K562 (cell line): ENCODE results near the gene CPLX1. TPM values are rescaled to one million over a fixed set of nuclear protein-coding genes. Genes with fewer than 3 reads are reported as not detected.

Experiments
- ATAC-seq: fragments of 200-7000 bp; cut with Tn5 transposase; 3 replicates; pipeline ENCODE4 v1.9.1; 2020; ENCODE audit warnings: moderate library complexity
- BruUV-seq: library from RNA; stranded (reverse); fragments of 400-500 nt; replicated peaks from 2 replicates; lab custom pipeline; 2021; lab: Mats Ljungman, UMichigan
- CTCF ChIA-PET: fragments of 300-600 bp; formaldehyde crosslinking; extraction: SDS; loops from one replicate; lab custom pipeline; 2021; ENCODE audit warnings: low intra/inter-chr PET ratio; lab: Yijun Ruan, JAX
- POLR2A ChIA-PET: fragments of 300-600, 350-650 bp; sonication (Branson Sonifier 250); formaldehyde crosslinking; extraction: SDS; loops from one replicate; lab custom pipeline; 2021; ENCODE audit warnings: antibody characterized with exemption, inconsistent platforms; lab: Yijun Ruan, JAX
- DNase-seq, 4 experiments: peaks; one replicate each; pipeline versions ENCODE4 v3.0.0 to v3.0.0-alpha.2; 2011 to 2018; ENCODE audit warnings: low spot score in 3 of 4, mixed read lengths in 3 of 4; ENCODE audit errors: extremely low read depth in 1 of 4
- FAIRE-seq: peaks from 2 replicates; lab custom pipeline; 2011; peaks lifted over from hg19 to GRCh38; lab: Jason Lieb, UNC
- H2AFZ ChIP-seq: 2 replicates; pipeline ENCODE4 v1.6.0; 2011; ENCODE audit warnings: low read depth, low read length, control low read depth, inconsistent platforms
- H3K27ac ChIP-seq: fragments of 200-600 bp; 3 replicates; pipeline ENCODE4 v1.8.0; 2011; ENCODE audit warnings: low read depth, mild to moderate bottlenecking, control low read depth, inconsistent platforms, low read length, moderate library complexity, mixed read lengths; ENCODE audit errors: extremely low read depth
- H3K27me3 ChIP-seq, 2 experiments: fragments of 300-600 bp in 1 of 2; 2 replicates in 1 of 2; 3 replicates in 1 of 2; pipeline versions ENCODE4 v1.6.0 to v1.8.0; 2011; ENCODE audit warnings: inconsistent platforms in 2 of 2, low read length in 2 of 2, mild to moderate bottlenecking in 1 of 2, mixed read lengths in 1 of 2, moderate library complexity in 1 of 2; ENCODE audit not compliant: control insufficient read depth in 2 of 2, insufficient read depth in 2 of 2
- H3K36me3 ChIP-seq: fragments of 300-600 bp; 3 replicates; pipeline ENCODE4 v1.8.0; 2011; ENCODE audit warnings: mild to moderate bottlenecking, low read length, inconsistent platforms; ENCODE audit not compliant: control insufficient read depth, insufficient read depth
- H3K4me1 ChIP-seq, 2 experiments: fragments of 200-600 bp in 1 of 2; replicated peaks in 1 of 2; 2 replicates in 1 of 2; 3 replicates in 1 of 2; pipeline versions ENCODE4 v1.5.1 to v1.8.0; 2011; ENCODE audit warnings: inconsistent platforms in 2 of 2, low read length in 2 of 2, mild to moderate bottlenecking in 1 of 2, mixed read lengths in 1 of 2, moderate library complexity in 1 of 2; ENCODE audit not compliant: control insufficient read depth in 2 of 2, insufficient read depth in 2 of 2
- H3K4me2 ChIP-seq: 2 replicates; pipeline ENCODE4 v1.6.1; 2011; ENCODE audit warnings: low read length, control low read depth, inconsistent platforms, mixed read lengths; ENCODE audit not compliant: insufficient read depth
- H3K4me3 ChIP-seq: fragments of 200-600 bp; sonication (generic), shearing (Covaris generic); 2 replicates; pipeline ENCODE4 v1.5.1; 2016; ENCODE audit warnings: control low read depth, inconsistent platforms
- H3K79me2 ChIP-seq: fragments of 200-600 bp; 3 replicates; pipeline ENCODE4 v1.8.0; 2011; ENCODE audit warnings: low read length, inconsistent platforms; ENCODE audit not compliant: control insufficient read depth, insufficient read depth
- H3K9ac ChIP-seq, 2 experiments: 2 replicates each; pipeline versions ENCODE4 v1.6.0 to v1.6.1; 2011; ENCODE audit warnings: low read depth in 2 of 2, low read length in 2 of 2, control low read depth in 1 of 2, inconsistent platforms in 1 of 2, mild to moderate bottlenecking in 1 of 2, mixed read lengths in 1 of 2; ENCODE audit not compliant: insufficient read depth in 1 of 2
- H3K9me1 ChIP-seq: one replicate; pipeline ENCODE4 v1.6.0; 2011; ENCODE audit warnings: inconsistent platforms, mild to moderate bottlenecking, low read length, moderate library complexity; ENCODE audit not compliant: control insufficient read depth, insufficient read depth
- H3K9me3 ChIP-seq: replicated peaks from 2 replicates; pipeline ENCODE4 v1.5.1; 2011; ENCODE audit warnings: low read depth, low read length, inconsistent platforms; ENCODE audit not compliant: control insufficient read depth, insufficient read depth
- H4K20me1 ChIP-seq: replicated peaks from 2 replicates; pipeline ENCODE4 v1.6.1; 2011; ENCODE audit warnings: low read length, inconsistent platforms, mixed read lengths; ENCODE audit not compliant: control insufficient read depth, insufficient read depth
- E4F1 ChIP-seq: fragments of 250-450 bp; sonication (Bioruptor Pico); IDR thresholded peaks from 2 replicates; pipeline ENCODE4 v1.5.0; 2021; ENCODE audit warnings: mild to moderate bottlenecking, borderline replicate concordance
- HEY1 ChIP-seq: fragments of 250-450 bp; sonication (Bioruptor Pico); IDR thresholded peaks from 2 replicates; pipeline ENCODE4 v1.5.0; 2020; ENCODE audit warnings: mild to moderate bottlenecking, moderate library complexity, borderline replicate concordance
- POLR2G ChIP-seq: fragments of 200-400 bp; formaldehyde crosslinking; IDR thresholded peaks from 2 replicates; pipeline ENCODE4 v1.6.1; 2017; ENCODE audit warnings: low read depth, mild to moderate bottlenecking, antibody characterized with exemption, low read length, moderate library complexity
- RBM22 ChIP-seq: fragments of 200-400 bp; formaldehyde crosslinking; IDR thresholded peaks from 2 replicates; pipeline ENCODE4 v1.6.1; 2018; ENCODE audit warnings: low read length, low read depth; ENCODE audit not compliant: poor library complexity, severe bottlenecking
- RHOXF2B ChIP-seq: fragments of 250-450 bp; sonication (Bioruptor Pico); conservative IDR thresholded peaks from 2 replicates; pipeline ENCODE4 v1.5.1; 2021
- SMAD3 ChIP-seq: fragments of 450-650 bp; formaldehyde crosslinking; conservative IDR thresholded peaks from 2 replicates; pipeline ENCODE4 v1.4.0; 2020; ENCODE audit warnings: mild to moderate bottlenecking
- SREBF1 ChIP-seq: fragments of 150-350 bp; IDR thresholded peaks from 2 replicates; pipeline ENCODE4 v1.6.1; 2014; ENCODE audit warnings: antibody characterized with exemption, low read depth, low read length, borderline replicate concordance
- TFAP4 ChIP-seq: sonication (generic); formaldehyde crosslinking; IDR thresholded peaks from 2 replicates; pipeline ENCODE4 v1.8.0; 2022; ENCODE audit warnings: missing genetic modification reagents, mild to moderate bottlenecking, moderate library complexity, borderline replicate concordance
- ZNF3 ChIP-seq: fragments of 250-450 bp; sonication (Bioruptor Pico); IDR thresholded peaks from 2 replicates; pipeline ENCODE4 v1.5.0; 2021; ENCODE audit warnings: mild to moderate bottlenecking, moderate library complexity
- ZNF778 ChIP-seq: fragments of 450-650 bp; formaldehyde crosslinking; IDR thresholded peaks from 2 replicates; pipeline ENCODE4 v1.4.0; 2020; ENCODE audit warnings: mild to moderate bottlenecking, moderate library complexity
- WGBS: fragments of 100-300 bp; shearing (Covaris generic); methylation state at CpG from one replicate; pipeline ENCODE4 v1.1.6; 2016; ENCODE audit warnings: low coverage, mixed read lengths; ENCODE audit not compliant: insufficient coverage; ENCODE audit errors: missing lambda C conversion rate; 5-methylcytosine and 5-hydroxymethylcytosine counted together
- in situ Hi-C: fragments of 300-500 bp; cut with MboI; formaldehyde crosslinking; loops from 4 replicates; pipeline ENCODE4 v1.15.0; 2018; ENCODE audit warnings: inconsistent platforms, mixed read lengths
- intact Hi-C: fragments of 100-400 bp; cut with micrococcal nuclease; formaldehyde crosslinking; loops from 2 replicates; pipeline ENCODE4 v1.14.2; 2022
- polyA plus RNA-seq, 8 experiments: library from polyadenylated mRNA; depleted of rRNA in 4 of 8; stranded (reverse) in 5 of 8; unstranded in 3 of 8; fragments of >200 nt; fragmentation: Nextera tagmentation in 2 of 8; fragmentation: Illumina TruSeq in 1 of 8; extraction: Ambion mirVana in 2 of 8; extraction: Trizol in 1 of 8; gene quantifications; 2 replicates each; pipeline versions ENCODE4 v1.2.1 to v1.2.3, GENCODE V29; 2011 to 2014; ENCODE audit warnings: inconsistent platforms in 1 of 8, missing spikeins in 1 of 8
- total RNA-seq, 7 experiments: library from RNA; depleted of rRNA in 6 of 7; stranded (reverse); fragments of >200 nt in 6 of 7; fragmentation: Illumina TruSeq in 2 of 7; extraction: Trizol in 2 of 7; gene quantifications; 2 replicates each; pipeline versions ENCODE4 v1.2.1 to v1.2.3, GENCODE V29; 2011 to 2021; ENCODE audit warnings: low replicate concordance in 1 of 7

Gene CPLX1
- total and polyA plus RNA-seq, 9 of the 15 experiments (the other 6 are each of a cell fraction or from before 2014, with no cell fraction given): 0.03 to 3.3 (median 0.17) TPM; not detected in 2

DNA sequence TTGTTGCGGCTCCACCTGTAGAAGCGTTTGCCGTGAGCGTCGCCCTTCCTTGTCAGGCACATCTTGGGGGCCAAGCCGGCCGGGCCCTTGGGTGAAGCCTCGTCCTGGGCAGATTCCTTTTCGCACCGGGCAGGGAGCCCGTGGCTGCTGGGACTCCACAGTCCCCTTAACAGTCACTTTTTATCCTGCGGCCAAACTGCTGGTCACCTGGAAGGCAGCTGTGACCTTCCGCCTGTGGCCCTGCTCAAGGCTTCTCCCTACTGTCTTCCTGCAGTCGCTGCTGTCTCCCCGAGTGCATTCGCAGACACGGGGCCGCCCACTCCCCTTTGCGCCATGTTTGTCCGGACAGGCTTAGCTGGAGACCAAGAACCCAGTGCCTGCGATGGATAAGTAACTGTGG lies 65.3 kb downstream of the CPLX1 start:
- no peak overlapping the region for H3K4me3 ChIP-seq
- no peak for FAIRE-seq
- no peak overlapping the region for H2AFZ ChIP-seq
- H3K27me3 ChIP-seq: no peaks in the 10 kb centered on the region
- H3K79me2 ChIP-seq: no peaks in the 10 kb centered on the region; the same call in 2 of the 3 replicates
- ChIA-PET CTCF (no interaction called here), POLR2A (no interaction called here)
- no peak for ATAC-seq
- H3K9ac ChIP-seq: no peak overlapping the region
- no peak for DNase-seq
- TF ChIP-seq SREBF1 (no peak), HEY1 (no peak), POLR2G (peak; percentile 59), ZNF778 (CRISPR knock-in tag) (no peak), RBM22 (peak; percentile 3), ZNF3 (CRISPR knock-in tag) (no peak), SMAD3 (CRISPR knock-in tag) (no peak), TFAP4 (CRISPR knock-in tag) (no peak), RHOXF2B (CRISPR knock-in tag) (no peak), E4F1 (CRISPR knock-in tag) (no peak)
- H3K27ac ChIP-seq: no peak overlapping the region
- H4K20me1 ChIP-seq: no peaks in the 10 kb centered on the region
- H3K36me3 ChIP-seq: peaks cover 68% of the 10 kb centered on the region; the same call in 2 of the 3 replicates
- WGBS: 91% methylated on average over 11 of the region's 21 CpGs
- H3K9me3 ChIP-seq: peaks cover 13% of the 10 kb centered on the region
- in situ Hi-C loops (no loop called here), intact Hi-C loops (loop anchor here (10.0 kb wide), 1 partner anchor 224 kb away; the partner anchor contains the start of gene IDUA)
- H3K4me1 ChIP-seq: peaks cover 0 to 9% of the 10 kb centered on the region in 2 experiments; a peak in 1 of 5 replicates
- H3K9me1 ChIP-seq: no peaks in the 10 kb centered on the region
- no TSS peak for BruUV-seq
- no peak overlapping the region for H3K4me2 ChIP-seq
